Loucy (cell line): ENCODE results near the gene NFIX.

ENCODE experiments used
- H2AFZ ChIP-seq: fragments of 200-600 bp; sonication (generic); 2 replicates; pipeline ENCODE4 v1.6.0; 2016; ENCODE audit warnings: antibody characterized with exemption, mild to moderate bottlenecking, low read length, moderate library complexity
- H3F3A ChIP-seq: fragments of 200-600 bp; 2 replicates; pipeline ENCODE4 v1.6.0; 2016; ENCODE audit warnings: antibody characterized with exemption, low read depth, mild to moderate bottlenecking
- H3K27me3 ChIP-seq: fragments of 200-600 bp; sonication (generic); 2 replicates; pipeline ENCODE4 v1.6.1; 2014; ENCODE audit warnings: low read length, mild to moderate bottlenecking; ENCODE audit not compliant: insufficient read depth, poor library complexity, severe bottlenecking
- H3K36me3 ChIP-seq: fragments of 200-600 bp; sonication (generic); 2 replicates; pipeline ENCODE4 v1.6.1; 2016; ENCODE audit warnings: low read length; ENCODE audit not compliant: insufficient read depth
- H3K4me1 ChIP-seq: fragments of 200-600 bp; sonication (generic); 2 replicates; pipeline ENCODE4 v1.5.1; 2014; ENCODE audit warnings: low read length, mild to moderate bottlenecking; ENCODE audit not compliant: insufficient read depth, poor library complexity, severe bottlenecking
- H3K4me2 ChIP-seq: fragments of 200-600 bp; sonication (generic); 2 replicates; pipeline ENCODE4 v1.6.0; 2014; ENCODE audit warnings: antibody characterized with exemption, low read length, low read depth, mild to moderate bottlenecking; ENCODE audit not compliant: poor library complexity, severe bottlenecking
- H3K4me3 ChIP-seq: fragments of 200-600 bp; sonication (generic); 2 replicates; pipeline ENCODE4 v1.5.1; 2014; ENCODE audit warnings: low read length, mild to moderate bottlenecking, mixed read lengths; ENCODE audit not compliant: poor library complexity, severe bottlenecking
- H3K79me2 ChIP-seq: fragments of 200-600 bp; sonication (generic); 2 replicates; pipeline ENCODE4 v1.6.1; 2014; ENCODE audit warnings: low read length; ENCODE audit not compliant: insufficient read depth
- H3K9ac ChIP-seq: fragments of 200-600 bp; sonication (generic); 2 replicates; pipeline ENCODE4 v1.6.0; 2014; ENCODE audit warnings: mild to moderate bottlenecking, low read depth, low read length, moderate library complexity; ENCODE audit not compliant: poor library complexity, severe bottlenecking
- H3K9me2 ChIP-seq: fragments of 200-600 bp; sonication (generic); replicated peaks from 2 replicates; pipeline ENCODE4 v1.6.1; 2016; ENCODE audit warnings: low read depth, low read length, mixed read lengths
- H3K9me3 ChIP-seq: fragments of 200-600 bp; sonication (generic); 2 replicates; pipeline ENCODE4 v1.6.1; 2014; ENCODE audit warnings: mild to moderate bottlenecking, antibody characterized with exemption, low read length, low read depth; ENCODE audit not compliant: insufficient read depth
- H4K20me1 ChIP-seq: fragments of 200-600 bp; sonication (generic); 2 replicates; pipeline ENCODE4 v1.6.0; 2014; ENCODE audit warnings: antibody characterized with exemption, low read length, mild to moderate bottlenecking; ENCODE audit not compliant: insufficient read depth, poor library complexity, severe bottlenecking
- CTCF ChIP-seq: fragments of 200-600 bp; sonication (generic); conservative IDR thresholded peaks from 2 replicates; pipeline ENCODE4 v1.5.1; 2014; ENCODE audit warnings: mild to moderate bottlenecking, antibody characterized with exemption, low read length
- EZH2phosphoT487 ChIP-seq: fragments of 200-600 bp; IDR thresholded peaks from 2 replicates; pipeline ENCODE4 v1.6.1; 2018; ENCODE audit warnings: antibody characterized with exemption, mild to moderate bottlenecking, moderate library complexity, borderline replicate concordance

NFIX gene

DNA sequence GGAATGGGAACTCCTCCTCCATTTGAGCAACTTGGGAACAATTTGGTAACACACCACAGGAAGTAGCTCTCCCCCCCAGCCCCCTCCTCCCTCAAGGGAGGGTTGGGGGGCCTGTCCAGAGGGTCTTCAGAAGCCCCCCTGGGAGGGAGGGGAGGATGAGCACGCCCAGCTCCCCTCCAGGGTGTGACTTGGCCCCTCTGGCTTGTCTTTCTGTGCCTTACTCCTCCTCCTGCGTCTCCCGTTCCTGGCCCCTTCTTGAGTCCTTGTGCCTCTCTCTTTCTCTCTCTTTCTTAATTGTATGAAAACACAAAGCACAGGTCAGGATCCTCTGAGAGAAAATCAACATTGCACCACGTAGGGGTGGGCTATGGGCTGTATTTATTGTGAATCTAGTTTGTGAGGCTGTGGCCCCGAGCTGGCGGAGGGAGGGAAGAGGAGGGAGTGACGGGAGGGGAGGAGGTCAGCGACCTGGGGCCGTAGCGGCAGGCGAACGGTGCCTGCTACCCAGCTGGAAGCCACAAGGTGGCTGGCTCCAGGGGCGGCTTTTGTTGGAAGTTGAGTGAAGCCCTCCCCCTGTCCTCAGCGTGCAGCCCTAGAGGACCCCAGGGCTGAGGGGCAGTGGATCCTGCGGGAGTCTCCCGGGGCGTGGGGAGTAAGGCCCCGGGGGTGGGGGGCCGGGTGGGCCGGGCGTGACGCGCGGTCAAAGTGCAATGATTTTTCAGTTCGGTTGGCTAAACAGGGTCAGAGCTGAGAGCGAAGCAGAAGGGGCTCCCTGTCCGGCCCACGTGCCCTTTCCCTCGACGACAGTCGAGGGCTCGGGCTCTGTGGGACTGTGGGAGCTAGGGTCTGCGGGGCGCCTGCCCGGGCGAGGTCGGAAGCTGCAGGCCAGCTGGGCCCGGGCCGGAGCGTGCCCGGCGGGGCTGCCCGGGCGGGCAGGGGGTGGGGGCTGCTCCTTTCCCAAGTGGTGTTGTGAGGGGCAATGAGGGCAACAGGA, 101.0 kb downstream of the NFIX start:
- Histone ChIP-seq H3K27me3 (peaks cover 28% of the 10 kb centered on the region), H2AFZ (no peak overlapping the region), H3K36me3 (peaks cover 22% of the 10 kb centered on the region), H4K20me1 (peaks cover 56% of the 10 kb centered on the region), H3K9me3 (no peaks in the 10 kb centered on the region), H3K4me3 (peak overlapping the region; percentile 94), H3K4me2 (peak overlapping the region; percentile 77), H3K9me2 (no peaks in the 10 kb centered on the region), H3K79me2 (peaks cover 62% of the 10 kb centered on the region), H3F3A (peaks cover 33% of the 10 kb centered on the region), H3K4me1 (peaks cover 24% of the 10 kb centered on the region), H3K9ac (peak overlapping the region; percentile 100)
- TF ChIP-seq EZH2phosphoT487 = no peak
- TF ChIP-seq CTCF = peak; percentile 46

DNA sequence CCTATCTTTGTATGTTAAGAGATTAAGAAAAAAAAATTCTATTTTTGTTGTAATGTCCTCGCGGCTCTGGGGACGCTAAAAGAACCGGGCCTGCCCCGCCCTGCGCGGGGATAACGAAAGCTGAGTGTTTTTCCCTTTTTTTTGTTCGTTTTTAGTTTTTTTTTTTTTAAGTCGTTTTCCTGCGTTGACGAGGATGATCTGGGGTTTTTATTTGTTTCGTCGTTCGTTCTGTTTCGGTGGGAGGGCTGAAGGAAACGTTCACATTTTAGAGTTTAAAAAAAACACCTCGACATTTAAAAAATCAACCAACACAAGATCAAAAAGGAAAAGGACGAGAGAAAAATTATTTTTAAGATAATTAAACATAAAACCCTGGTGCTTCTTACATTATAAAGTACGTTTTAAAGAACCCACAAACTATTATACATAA, 101.8 kb downstream of the NFIX start:
- no peak for TF ChIP-seq EZH2phosphoT487
- no peak for TF ChIP-seq CTCF
- Histone ChIP-seq H3K4me3 (peak overlapping the region; percentile 94), H3K36me3 (peaks cover 29% of the 10 kb centered on the region), H4K20me1 (peaks cover 64% of the 10 kb centered on the region), H3K4me1 (peaks cover 24% of the 10 kb centered on the region), H2AFZ (no peak overlapping the region), H3K27me3 (peaks cover 35% of the 10 kb centered on the region), H3K9ac (peak overlapping the region; percentile 100), H3K4me2 (peak overlapping the region; percentile 77), H3K79me2 (peaks cover 70% of the 10 kb centered on the region), H3F3A (peaks cover 33% of the 10 kb centered on the region), H3K9me2 (no peaks in the 10 kb centered on the region), H3K9me3 (no peaks in the 10 kb centered on the region)

DNA sequence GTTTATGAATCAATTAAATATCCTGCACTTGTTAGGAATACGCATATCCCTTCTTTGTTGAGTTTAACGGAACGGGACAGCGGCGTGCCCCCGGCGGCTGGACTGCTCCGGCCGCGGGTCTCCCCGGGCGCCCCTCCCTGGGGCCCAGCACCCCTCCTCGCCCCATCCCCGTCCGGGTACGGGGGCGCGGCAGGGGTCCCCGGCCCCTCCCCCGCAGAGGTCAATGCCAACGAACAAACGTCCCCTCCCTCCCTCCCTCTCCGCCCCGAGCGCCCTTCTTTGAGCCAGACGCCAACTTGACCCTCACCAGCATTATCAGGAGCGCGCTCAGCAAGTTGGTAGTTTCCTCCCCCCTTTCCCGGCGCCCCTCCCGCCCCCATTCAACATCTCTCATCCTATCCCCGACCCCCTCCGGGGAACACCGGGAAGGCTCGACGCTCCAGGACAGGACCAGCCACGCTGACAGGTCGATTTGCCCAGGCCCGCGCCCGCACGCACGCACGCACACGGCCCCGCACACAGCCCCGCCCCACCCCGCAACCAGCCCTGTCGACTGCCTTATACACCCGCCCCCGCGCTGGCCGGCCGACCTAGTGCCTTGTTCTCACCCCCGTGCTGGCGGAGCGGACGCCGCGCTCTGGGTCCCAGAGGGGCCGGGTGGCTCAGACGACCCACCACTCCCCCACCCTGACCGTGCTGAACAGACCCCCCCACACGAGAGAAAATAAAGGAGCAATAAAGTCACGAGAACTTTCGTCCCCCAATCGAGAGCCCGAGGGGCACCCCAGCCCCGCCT, 102.4 kb downstream of the NFIX start:
- Histone ChIP-seq H3K36me3 (peaks cover 30% of the 10 kb centered on the region), H3K4me1 (peaks cover 24% of the 10 kb centered on the region), H3K9ac (peak overlapping the region; percentile 100)

More for the DNA sequence above, 102.4 kb downstream of the NFIX start:
- Histone ChIP-seq H3K27me3 (peaks cover 39% of the 10 kb centered on the region), H2AFZ (no peak overlapping the region), H3K4me3 (peak overlapping the region; percentile 94), H3K79me2 (peaks cover 76% of the 10 kb centered on the region), H3K9me2 (no peaks in the 10 kb centered on the region), H3K4me2 (peak overlapping the region; percentile 77), H4K20me1 (peaks cover 69% of the 10 kb centered on the region), H3F3A (peaks cover 33% of the 10 kb centered on the region), H3K9me3 (no peaks in the 10 kb centered on the region)
- TF ChIP-seq CTCF = no peak
- TF ChIP-seq EZH2phosphoT487 = no peak
